Measurements from ENCODE around the gene POU2F2. TPM values are rescaled to one million over a fixed set of nuclear protein-coding genes. Genes with fewer than 3 reads are reported as not detected.
A peak's percentile ranks its signal among the peaks of the same experiment; 100 is the strongest.

POU2F2 gene
- total RNA-seq, 1 experiment from 2014 or later: 61.9 TPM

GRCh38 chr19:42097461-42097860, 34.8 kb downstream of the POU2F2 start:
- Histone ChIP-seq H3K4me3 (ENCODE audit: low read length) (no peak overlapping the region), H3K27me3 (ENCODE audit: low read length) (no peaks in the 10 kb centered on the region), H4K20me1 (ENCODE audit: insufficient read depth, low read depth, low read length) (peaks cover 29% of the 10 kb centered on the region; the same call in 1 of the 2 replicates), H3K36me3 (ENCODE audit: insufficient read depth, low read length) (peaks cover 60% of the 10 kb centered on the region), H3K9ac (ENCODE audit: low read length) (no peak overlapping the region), H2AFZ (ENCODE audit: low read length) (no peak overlapping the region), H3K9me3 (ENCODE audit: low read length) (no peaks in the 10 kb centered on the region), H3K27ac (ENCODE audit: low read length) (no peak overlapping the region), H3K9me2 (replicated peaks; ENCODE audit: insufficient read depth, low read length) (no peaks in the 10 kb centered on the region), H3K4me1 (ENCODE audit: low read length) (peaks cover 17% of the 10 kb centered on the region), H3K79me2 (ENCODE audit: low read length) (0 out of 2 replicates have a peak, but pooled peaks cover 3% of the 10 kb centered on the region), H3K4me2 (ENCODE audit: low read depth, low read length, poor library complexity, severe bottlenecking) (no peak overlapping the region)
- DNase-seq: no peak

GRCh38 chr19:42096255-42096837, 35.9 kb downstream of the POU2F2 start:
- Histone ChIP-seq H3K27me3 (ENCODE audit: low read length) (no peaks in the 10 kb centered on the region), H3K4me3 (ENCODE audit: low read length) (no peak overlapping the region), H3K79me2 (ENCODE audit: low read length) (no peaks in the 10 kb centered on the region), H3K9me3 (ENCODE audit: low read length) (no peaks in the 10 kb centered on the region), H3K4me1 (ENCODE audit: low read length) (peaks cover 28% of the 10 kb centered on the region), H3K9me2 (replicated peaks; ENCODE audit: insufficient read depth, low read length) (no peaks in the 10 kb centered on the region), H3K9ac (ENCODE audit: low read length) (no peak overlapping the region), H4K20me1 (ENCODE audit: insufficient read depth, low read depth, low read length) (peaks cover 32% of the 10 kb centered on the region; the same call in 1 of the 2 replicates), H3K4me2 (ENCODE audit: low read depth, low read length, poor library complexity, severe bottlenecking) (no peak overlapping the region), H3K27ac (ENCODE audit: low read length) (no peak overlapping the region), H3K36me3 (ENCODE audit: insufficient read depth, low read length) (peaks cover 63% of the 10 kb centered on the region), H2AFZ (ENCODE audit: low read length) (no peak overlapping the region)
- no peak for DNase-seq

- H3K27ac ChIP-seq (ENCODE audit: low read length): no peak overlapping the region
- no peaks in the 10 kb centered on the region for H3K9me3 ChIP-seq (ENCODE audit: low read length)
- no peaks in the 10 kb centered on the region for H3K27me3 ChIP-seq (ENCODE audit: low read length)
- peaks cover 58% of the 10 kb centered on the region for H3K36me3 ChIP-seq (ENCODE audit: insufficient read depth, low read length)
- H3K4me3 ChIP-seq (ENCODE audit: low read length): no peak overlapping the region
- no peak overlapping the region for H3K9ac ChIP-seq (ENCODE audit: low read length)
- no peak for DNase-seq
- peaks cover 32% of the 10 kb centered on the region; the same call in 1 of the 2 replicates for H4K20me1 ChIP-seq (ENCODE audit: insufficient read depth, low read depth, low read length)
- H2AFZ ChIP-seq (ENCODE audit: low read length): no peak overlapping the region
- no peaks in the 10 kb centered on the region for H3K79me2 ChIP-seq (ENCODE audit: low read length)
- H3K9me2 ChIP-seq (replicated peaks; ENCODE audit: insufficient read depth, low read length): no peaks in the 10 kb centered on the region
- H3K4me2 ChIP-seq (ENCODE audit: low read depth, low read length, poor library complexity, severe bottlenecking): no peak overlapping the region
- H3K4me1 ChIP-seq (ENCODE audit: low read length): peaks cover 33% of the 10 kb centered on the region
Observed at GRCh38 chr19:42095814-42096230, 36.4 kb downstream of the POU2F2 start.

- no peak overlapping the region for H3K9ac ChIP-seq (ENCODE audit: low read length)
- H3K27me3 ChIP-seq (ENCODE audit: low read length): no peaks in the 10 kb centered on the region
- DNase-seq: no peak
Observed at GRCh38 chr19:42095142-42095813, 37.0 kb downstream of the POU2F2 start.

GRCh38 chr19:42093926-42094325, 38.3 kb downstream of the POU2F2 start:
- DNase-seq: no peak
- no peak overlapping the region for H2AFZ ChIP-seq (ENCODE audit: low read length)
- H3K4me2 ChIP-seq (ENCODE audit: low read depth, low read length, poor library complexity, severe bottlenecking): no peak overlapping the region
- H3K4me1 ChIP-seq (ENCODE audit: low read length): peaks cover 49% of the 10 kb centered on the region
- no peaks in the 10 kb centered on the region for H3K9me2 ChIP-seq (replicated peaks; ENCODE audit: insufficient read depth, low read length)
- no peaks in the 10 kb centered on the region for H3K27me3 ChIP-seq (ENCODE audit: low read length)
- peaks cover 50% of the 10 kb centered on the region for H3K36me3 ChIP-seq (ENCODE audit: insufficient read depth, low read length)
- peak overlapping the region; percentile 36; the same call in 1 of the 2 replicates for H3K27ac ChIP-seq (ENCODE audit: low read length)
- H3K4me3 ChIP-seq (ENCODE audit: low read length): no peak overlapping the region
- no peaks in the 10 kb centered on the region for H3K79me2 ChIP-seq (ENCODE audit: low read length)
- no peak overlapping the region for H3K9ac ChIP-seq (ENCODE audit: low read length)
- H3K9me3 ChIP-seq (ENCODE audit: low read length): no peaks in the 10 kb centered on the region
- H4K20me1 ChIP-seq (ENCODE audit: insufficient read depth, low read depth, low read length): peaks cover 32% of the 10 kb centered on the region; the same call in 1 of the 2 replicates

More at GRCh38 chr19:42095142-42095813, 37.0 kb downstream of the POU2F2 start:
- Histone ChIP-seq H3K4me3 (ENCODE audit: low read length) (no peak overlapping the region), H3K4me2 (ENCODE audit: low read depth, low read length, poor library complexity, severe bottlenecking) (no peak overlapping the region), H3K9me3 (ENCODE audit: low read length) (no peaks in the 10 kb centered on the region), H3K4me1 (ENCODE audit: low read length) (peaks cover 38% of the 10 kb centered on the region), H3K36me3 (ENCODE audit: insufficient read depth, low read length) (peaks cover 58% of the 10 kb centered on the region), H3K9me2 (replicated peaks; ENCODE audit: insufficient read depth, low read length) (no peaks in the 10 kb centered on the region), H3K79me2 (ENCODE audit: low read length) (no peaks in the 10 kb centered on the region), H2AFZ (ENCODE audit: low read length) (no peak overlapping the region), H3K27ac (ENCODE audit: low read length) (no peak overlapping the region), H4K20me1 (ENCODE audit: insufficient read depth, low read depth, low read length) (peaks cover 32% of the 10 kb centered on the region; the same call in 1 of the 2 replicates)

GRCh38 chr19:42093505-42093904, 38.7 kb downstream of the POU2F2 start:
- H4K20me1 ChIP-seq (ENCODE audit: insufficient read depth, low read depth, low read length): peaks cover 32% of the 10 kb centered on the region; the same call in 1 of the 2 replicates

GRCh38 chr19:42092350-42092749, 39.9 kb downstream of the POU2F2 start:
- H3K36me3 ChIP-seq (ENCODE audit: insufficient read depth, low read length): peaks cover 45% of the 10 kb centered on the region

More at GRCh38 chr19:42093505-42093904, 38.7 kb downstream of the POU2F2 start:
- Histone ChIP-seq H3K9me2 (replicated peaks; ENCODE audit: insufficient read depth, low read length) (no peaks in the 10 kb centered on the region), H3K36me3 (ENCODE audit: insufficient read depth, low read length) (peaks cover 48% of the 10 kb centered on the region), H3K4me1 (ENCODE audit: low read length) (peaks cover 54% of the 10 kb centered on the region), H3K4me3 (ENCODE audit: low read length) (no peak overlapping the region), H3K9me3 (ENCODE audit: low read length) (no peaks in the 10 kb centered on the region), H2AFZ (ENCODE audit: low read length) (no peak overlapping the region), H3K9ac (ENCODE audit: low read length) (no peak overlapping the region), H3K27me3 (ENCODE audit: low read length) (no peaks in the 10 kb centered on the region), H3K79me2 (ENCODE audit: low read length) (no peaks in the 10 kb centered on the region), H3K27ac (ENCODE audit: low read length) (peak overlapping the region; percentile 36; the same call in 1 of the 2 replicates), H3K4me2 (ENCODE audit: low read depth, low read length, poor library complexity, severe bottlenecking) (no peak overlapping the region)
- DNase-seq: no peak

GRCh38 chr19:42091742-42092141, 40.5 kb downstream of the POU2F2 start:
- H3K9ac ChIP-seq (ENCODE audit: low read length): no peak overlapping the region
- no peak overlapping the region for H3K4me3 ChIP-seq (ENCODE audit: low read length)
- peaks cover 69% of the 10 kb centered on the region for H3K4me1 ChIP-seq (ENCODE audit: low read length)
- H3K4me2 ChIP-seq (ENCODE audit: low read depth, low read length, poor library complexity, severe bottlenecking): no peak overlapping the region
- H3K36me3 ChIP-seq (ENCODE audit: insufficient read depth, low read length): peaks cover 42% of the 10 kb centered on the region
- H2AFZ ChIP-seq (ENCODE audit: low read length): no peak overlapping the region
- H3K9me2 ChIP-seq (replicated peaks; ENCODE audit: insufficient read depth, low read length): no peaks in the 10 kb centered on the region
- DNase-seq: peak; percentile 41
- no peaks in the 10 kb centered on the region for H3K9me3 ChIP-seq (ENCODE audit: low read length)
- peaks cover 30% of the 10 kb centered on the region; the same call in 1 of the 2 replicates for H4K20me1 ChIP-seq (ENCODE audit: insufficient read depth, low read depth, low read length)
- no peaks in the 10 kb centered on the region for H3K79me2 ChIP-seq (ENCODE audit: low read length)
- no peaks in the 10 kb centered on the region for H3K27me3 ChIP-seq (ENCODE audit: low read length)
- H3K27ac ChIP-seq (ENCODE audit: low read length): no peak overlapping the region

More at GRCh38 chr19:42092350-42092749, 39.9 kb downstream of the POU2F2 start:
- H3K9me3 ChIP-seq (ENCODE audit: low read length): no peaks in the 10 kb centered on the region
- peaks cover 32% of the 10 kb centered on the region; the same call in 1 of the 2 replicates for H4K20me1 ChIP-seq (ENCODE audit: insufficient read depth, low read depth, low read length)
- no peak overlapping the region for H3K4me3 ChIP-seq (ENCODE audit: low read length)
- no peaks in the 10 kb centered on the region for H3K27me3 ChIP-seq (ENCODE audit: low read length)
- H3K9ac ChIP-seq (ENCODE audit: low read length): no peak overlapping the region
- no peaks in the 10 kb centered on the region for H3K79me2 ChIP-seq (ENCODE audit: low read length)
- H3K9me2 ChIP-seq (replicated peaks; ENCODE audit: insufficient read depth, low read length): no peaks in the 10 kb centered on the region
- H3K27ac ChIP-seq (ENCODE audit: low read length): no peak overlapping the region
- no peak overlapping the region for H2AFZ ChIP-seq (ENCODE audit: low read length)
- H3K4me2 ChIP-seq (ENCODE audit: low read depth, low read length, poor library complexity, severe bottlenecking): no peak overlapping the region
- DNase-seq: peak; percentile 78
- peaks cover 65% of the 10 kb centered on the region for H3K4me1 ChIP-seq (ENCODE audit: low read length)

All from Karpas-422 (cell line).